ENCODE data around the gene LMF1.

Gene LMF1

GRCh38 chr16:970766-971581 lies at the start of gene LMF1:
Gene LMF1 (minus strand): TSS chr16:970984. CDS start chr16:970980, 4 bp downstream.
- peak; percentile 96 to 99 (median 97) for DNase-seq (ENCODE audit: low read depth in 3 of 3)

- DNase-seq (ENCODE audit: low read depth in 3 of 3), result no peak
Measured at GRCh38 chr16:1020091-1020399, 49.3 kb upstream of the LMF1 start.

DNA sequence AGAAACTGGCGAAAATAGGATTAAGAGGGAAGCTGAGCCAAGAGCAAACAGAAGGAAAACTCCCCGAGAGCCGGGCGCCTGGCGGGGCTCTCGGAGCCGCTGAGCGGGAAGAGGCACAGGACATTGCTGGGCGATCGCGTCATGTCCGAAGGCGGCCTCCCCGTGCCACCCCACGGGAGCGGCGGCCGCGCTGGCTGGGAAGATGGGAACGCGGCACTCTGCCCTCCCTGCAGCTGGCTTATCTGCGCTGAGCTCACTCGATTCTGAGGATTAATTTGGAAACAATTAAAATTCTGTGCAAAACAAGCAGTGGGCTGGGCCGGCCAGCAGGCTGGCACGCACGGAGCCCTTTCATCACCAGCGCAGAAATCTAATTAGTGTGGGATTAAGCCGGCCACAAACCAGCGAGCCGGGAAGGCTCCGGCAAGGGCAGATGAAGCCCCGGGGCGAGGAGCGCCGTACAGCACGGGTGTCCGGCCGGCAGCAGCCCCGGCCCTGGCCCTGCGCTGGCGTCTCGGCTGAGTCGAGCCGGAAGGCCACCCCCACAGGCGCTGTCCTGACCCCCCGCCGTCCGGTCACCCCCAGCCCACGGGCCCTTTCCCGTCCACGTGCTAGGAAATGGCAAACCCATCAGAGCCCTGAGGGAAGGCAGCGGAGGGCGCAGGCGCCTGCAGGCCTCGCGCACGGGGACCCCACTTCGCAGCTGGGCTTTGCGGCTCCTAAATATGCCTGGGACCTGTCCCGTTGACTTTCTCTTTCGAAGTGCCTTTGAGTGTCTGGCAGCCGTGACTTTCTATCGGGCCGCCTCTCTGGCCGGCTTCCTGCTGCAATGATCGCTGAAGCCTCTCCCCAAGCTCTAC lies 48.7 kb upstream of the LMF1 start:
- DNase-seq (ENCODE audit: low read depth in 3 of 3), result no peak

- no peak for DNase-seq (ENCODE audit: low read depth in 3 of 3)
Measured at GRCh38 chr16:1018447-1019198, 47.8 kb upstream of the LMF1 start.

GRCh38 chr16:1014771-1015495 lies 44.1 kb upstream of the LMF1 start:
- DNase-seq (ENCODE audit: low read depth in 3 of 3), result no peak

DNA sequence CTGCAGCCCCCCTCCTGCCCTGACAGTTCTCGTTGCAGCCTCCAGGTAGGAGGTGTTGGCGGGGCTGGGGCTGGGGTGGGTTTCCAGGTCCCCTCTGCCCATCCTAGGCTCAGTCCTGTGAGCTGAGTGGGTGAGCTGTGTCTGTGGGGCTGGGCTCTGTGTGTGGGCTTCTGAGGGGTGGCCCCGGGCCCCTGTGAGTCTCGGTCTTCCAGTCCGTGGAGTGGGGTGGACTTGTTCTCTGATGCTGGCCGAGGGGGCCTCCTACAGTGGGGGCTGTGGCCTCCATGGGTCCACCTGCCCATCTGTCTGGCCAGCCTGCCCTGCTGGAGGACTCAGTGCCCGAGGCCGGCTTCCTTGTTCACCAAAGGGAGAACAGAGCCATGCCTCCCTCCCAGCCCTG lies 43.4 kb upstream of the LMF1 start:
- no peak for DNase-seq (ENCODE audit: low read depth in 3 of 3)

GRCh38 chr16:1013593-1013900 lies 42.8 kb upstream of the LMF1 start:
- DNase-seq (ENCODE audit: low read depth in 3 of 3), result no peak

DNA sequence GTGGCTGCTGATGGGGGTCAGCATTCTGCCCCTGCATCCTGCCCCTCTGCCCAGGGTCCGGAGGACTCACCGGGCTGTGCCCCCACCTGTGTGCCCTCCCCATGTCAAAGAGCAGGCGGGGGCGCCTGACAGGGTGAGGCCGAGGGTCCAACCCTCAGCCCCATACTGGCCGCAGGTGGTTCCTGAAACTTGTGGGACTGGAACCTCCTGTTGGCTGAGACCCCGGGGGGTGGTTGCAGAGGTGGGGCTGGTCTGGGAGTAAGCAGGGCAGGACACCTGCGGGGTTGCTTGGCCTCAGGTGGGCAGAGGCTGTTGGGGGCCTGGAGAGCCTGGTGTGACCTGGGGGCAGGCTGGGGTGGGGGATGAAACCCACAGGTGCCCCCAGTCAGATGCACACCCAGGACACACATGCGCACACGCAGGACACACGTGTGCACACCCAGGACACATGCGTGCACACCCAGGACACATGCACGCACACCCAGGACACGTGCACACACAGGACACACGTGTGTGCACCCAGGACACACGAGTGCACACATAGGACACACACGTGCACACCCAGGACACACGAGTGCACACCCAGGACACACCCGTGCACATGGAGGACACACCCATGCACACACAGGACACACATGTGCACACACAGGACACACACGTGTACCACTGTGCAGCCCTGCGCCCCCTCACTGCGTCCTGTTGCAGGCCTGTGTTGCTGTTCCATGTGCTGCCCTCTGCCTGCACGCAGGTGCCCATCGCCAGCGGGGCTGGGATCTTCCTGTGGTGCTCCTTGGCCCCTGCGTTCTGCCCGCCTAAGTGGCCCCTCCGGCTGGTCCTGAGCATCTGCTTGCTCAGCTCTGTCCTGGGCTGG lies 42.2 kb upstream of the LMF1 start:
- no peak for DNase-seq (ENCODE audit: low read depth in 3 of 3)

DNA sequence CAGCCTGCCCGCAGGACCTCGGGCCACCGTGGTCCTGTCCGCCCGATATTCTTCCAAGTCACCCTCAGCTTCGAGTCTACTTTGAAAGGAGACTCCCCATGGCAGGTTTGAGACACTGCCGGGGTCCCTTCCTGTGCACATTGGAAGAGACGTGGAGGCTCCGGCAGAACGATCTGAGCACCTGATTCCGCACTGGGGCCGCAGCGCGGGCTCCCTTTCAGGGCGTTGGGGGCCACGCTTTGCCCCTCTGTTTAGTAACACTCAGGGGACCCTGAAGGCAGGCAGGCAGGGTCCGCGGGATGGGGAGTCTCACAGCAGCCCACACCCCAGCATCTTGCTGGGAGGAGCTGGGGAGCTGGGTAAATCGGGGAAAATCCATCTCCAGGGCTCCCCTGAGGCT lies 41.4 kb upstream of the LMF1 start:
- no peak for DNase-seq (ENCODE audit: low read depth in 3 of 3)

DNA sequence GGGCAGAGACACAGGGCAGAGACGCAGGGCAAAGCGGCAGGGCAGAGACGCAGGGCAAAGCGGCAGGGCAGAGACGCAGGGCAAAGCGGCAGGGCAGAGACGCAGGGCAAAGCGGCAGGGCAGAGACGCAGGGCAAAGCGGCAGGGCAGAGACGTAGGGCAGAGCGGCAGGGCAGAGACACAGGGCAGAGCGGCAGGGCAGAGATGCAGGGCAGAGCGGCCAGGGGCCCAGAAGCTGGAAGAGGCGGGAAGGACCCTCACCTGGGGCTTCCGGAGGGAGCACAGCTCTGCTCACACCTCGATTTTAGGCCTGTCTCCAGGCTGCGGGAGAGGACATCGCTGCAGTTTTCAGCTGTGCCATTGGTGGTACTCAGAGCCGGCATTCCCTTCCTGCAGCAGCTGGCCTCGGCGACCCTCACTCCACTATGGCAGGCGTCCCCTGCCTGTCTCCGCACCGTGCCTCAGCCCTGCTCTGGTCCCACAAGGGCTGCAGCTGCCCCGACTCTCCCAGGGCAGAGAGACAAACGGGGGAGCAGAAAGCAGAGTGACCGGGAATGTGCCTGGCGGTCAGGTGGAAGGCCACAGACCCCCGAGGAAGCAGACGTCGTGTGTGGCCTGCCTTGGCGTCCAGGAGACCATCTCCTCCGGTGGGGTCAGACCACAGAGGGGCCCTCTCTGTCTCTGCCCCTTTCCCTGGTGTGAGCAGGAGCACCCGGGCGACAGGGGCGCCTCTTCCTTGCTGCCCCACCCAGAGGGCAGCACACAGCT lies 40.7 kb upstream of the LMF1 start:
- DNase-seq (ENCODE audit: low read depth in 3 of 3), result no peak

GRCh38 chr16:1010815-1011214 lies 40.0 kb upstream of the LMF1 start:
- DNase-seq (ENCODE audit: low read depth in 3 of 3), result no peak

GRCh38 chr16:1010251-1010650 lies 39.5 kb upstream of the LMF1 start:
- DNase-seq (ENCODE audit: low read depth in 3 of 3), result no peak

DNA sequence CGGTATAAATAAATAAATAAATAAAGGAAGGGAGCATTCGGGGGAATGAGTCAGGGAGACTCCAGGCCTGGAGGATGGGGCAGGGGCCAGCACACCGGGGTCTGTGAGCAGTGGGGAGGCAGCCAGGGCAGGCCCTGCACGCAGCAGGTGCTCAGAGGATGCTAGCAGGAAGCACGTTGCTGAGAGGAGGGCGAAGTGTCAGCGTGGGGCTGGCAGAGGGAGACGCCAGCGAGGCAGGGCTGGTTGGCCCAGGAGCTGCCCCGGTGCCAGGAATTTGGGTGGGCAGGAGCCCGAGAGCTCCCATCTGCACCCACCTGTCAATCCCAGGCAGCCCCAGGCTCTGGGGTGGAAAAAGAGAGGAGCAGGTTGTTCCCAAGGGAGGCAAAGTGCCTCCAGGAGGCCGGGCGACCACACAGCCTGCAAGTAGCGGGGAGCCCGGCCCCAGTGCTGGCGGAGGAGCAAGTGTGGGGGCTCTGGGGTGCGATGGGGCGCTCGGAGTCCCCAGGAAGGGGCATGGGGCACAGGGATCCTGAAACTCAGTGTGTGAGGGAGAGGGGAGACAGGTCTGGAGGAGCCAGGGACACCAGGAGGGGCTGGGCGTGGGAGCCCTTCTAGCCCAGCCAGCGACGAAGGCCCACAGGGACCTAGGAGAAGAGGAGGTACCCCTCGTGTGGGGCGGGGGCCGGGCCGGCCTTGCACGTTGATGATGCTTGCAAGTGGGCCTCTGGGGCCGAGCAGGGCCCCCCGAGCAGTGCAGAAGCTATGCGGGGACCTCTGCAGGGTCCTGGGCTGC lies 38.8 kb upstream of the LMF1 start:
- DNase-seq (ENCODE audit: low read depth in 3 of 3), result no peak

- no peak for DNase-seq (ENCODE audit: low read depth in 3 of 3)
Measured at GRCh38 chr16:1008085-1008484, 37.3 kb upstream of the LMF1 start.

DNA sequence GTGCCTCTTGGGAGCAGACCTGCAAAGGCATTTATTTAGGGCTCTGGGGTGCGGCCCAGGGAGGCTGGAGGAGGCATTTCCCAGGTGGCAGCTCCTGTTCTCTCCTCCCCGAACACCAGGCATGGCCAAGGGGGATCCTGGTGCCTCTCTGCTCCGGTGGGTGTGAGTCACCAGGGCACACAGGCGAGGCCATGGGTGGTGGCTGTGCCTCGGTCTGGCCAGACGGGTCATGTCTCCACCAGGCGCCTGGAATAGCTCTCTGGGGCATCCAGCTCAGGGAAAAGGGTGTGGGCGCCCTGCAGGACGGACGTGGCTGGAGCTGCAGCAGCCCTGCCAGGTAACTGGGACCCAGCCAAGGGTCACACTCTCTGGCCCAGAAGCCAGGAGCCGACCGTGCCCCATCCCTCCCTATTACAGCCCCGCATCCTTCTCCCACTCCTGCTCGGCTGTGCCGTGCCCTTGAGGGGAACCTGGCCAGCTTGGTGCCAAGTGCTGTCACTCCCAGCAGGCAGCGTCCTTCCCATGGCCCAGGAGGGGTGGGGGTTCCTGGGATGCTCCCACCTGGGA lies 36.6 kb upstream of the LMF1 start:
- DNase-seq (ENCODE audit: low read depth in 3 of 3), result no peak

DNA sequence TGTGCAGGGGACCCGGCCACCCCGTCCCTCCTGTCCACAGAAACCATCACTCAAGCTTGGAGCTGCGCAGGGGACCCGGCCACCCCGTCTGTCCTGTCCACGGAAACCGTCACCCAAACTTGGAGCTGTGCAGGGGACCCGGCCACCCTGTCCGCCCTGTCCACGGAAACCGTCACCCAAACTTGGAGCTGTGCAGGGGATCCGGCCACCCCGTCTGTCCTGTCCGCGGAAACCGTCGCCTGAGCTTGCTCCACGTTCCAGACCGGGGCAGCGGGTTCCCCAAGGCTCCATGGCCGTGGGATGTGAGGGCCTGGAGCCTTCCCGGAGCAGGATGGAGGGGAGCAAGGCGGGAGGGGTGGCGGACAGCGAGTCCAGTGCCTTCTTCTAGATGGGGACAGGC lies 36.0 kb upstream of the LMF1 start:
- DNase-seq (ENCODE audit: low read depth in 3 of 3), result no peak

GRCh38 chr16:1005286-1005685 lies 34.5 kb upstream of the LMF1 start:
- DNase-seq (ENCODE audit: low read depth in 3 of 3), result no peak

- DNase-seq (ENCODE audit: low read depth in 3 of 3), result peak in 2 of 3 experiments; percentile 25 to 35
Measured at GRCh38 chr16:1003391-1004347, 32.9 kb upstream of the LMF1 start.
